Adrenal gland (tissue), 12 donors: ENCODE data around the gene TNFAIP3. TPM values are rescaled to one million over a fixed set of nuclear protein-coding genes. Genes with fewer than 3 reads are reported as not detected.
"Not testable (repeated sequence)": the region's sequence is repeated elsewhere in the genome, so short reads cannot be mapped to it uniquely, and the experiment has no call there.

Experiments used
- DNase-seq, 7 donors: peaks; one replicate each; pipeline ENCODE4 v3.0.0-alpha.2; 2019 to 2020
- H3K27ac ChIP-seq, 5 donors: fragments of 200-600 bp; sonication (generic) in 4 of 5; 1 replicate in 3 of 5; 2 replicates in 2 of 5; pipeline versions ENCODE4 v1.5.1 to v1.8.0; 2016 to 2020; ENCODE audit warnings: mild to moderate bottlenecking in 1 of 5
- H3K27me3 ChIP-seq: fragments of 200-600 bp; 2 replicates; pipeline ENCODE4 v1.8.0; 2021
- H3K36me3 ChIP-seq, 2 donors: fragments of 200-600 bp; replicated peaks in 1 of 2; 1 replicate in 1 of 2; 2 replicates in 1 of 2; pipeline versions ENCODE4 v1.5.1 to v1.8.0; 2018 to 2022
- H3K4me1 ChIP-seq, 2 donors: fragments of 200-600 bp; replicated peaks in 1 of 2; 1 replicate in 1 of 2; 2 replicates in 1 of 2; pipeline versions ENCODE4 v1.5.1 to v1.8.0; 2018 to 2021
- H3K4me3 ChIP-seq, 4 donors: fragments of 200-600 bp; sonication (generic) in 3 of 4; one replicate each; pipeline ENCODE4 v1.5.1; 2016 to 2018
- H3K9me3 ChIP-seq, 3 donors: fragments of 200-600 bp; sonication (generic) in 1 of 3; replicated peaks in 1 of 3; 1 replicate in 2 of 3; 2 replicates in 1 of 3; pipeline versions ENCODE4 v1.5.1 to v1.8.0; 2016 to 2021
- CTCF ChIP-seq, 6 experiments: fragments of 450-650 bp in 4 of 6; fragments of 200-600 bp in 2 of 6; sonication (generic) in 1 of 6; IDR thresholded peaks; 1 replicate in 5 of 6; 2 replicates in 1 of 6; pipeline versions ENCODE4 v1.5.1 to v1.8.0; 2016 to 2021; ENCODE audit warnings: antibody characterized with exemption in 6 of 6, mild to moderate bottlenecking in 2 of 6, moderate library complexity in 1 of 6
- POLR2A ChIP-seq, 2 donors: fragments of 450-650 bp; IDR thresholded peaks; one replicate each; pipeline ENCODE4 v1.6.1; 2017; ENCODE audit warnings: antibody characterized with exemption in 2 of 2, mild to moderate bottlenecking in 2 of 2, moderate library complexity in 1 of 2
- WGBS, 4 donors: extraction: QIAGEN DNeasy Blood & Tissue Kit in 2 of 4; methylation state at CpG; one replicate each; pipeline versions ENCODE4 v1.1.5 to v1.1.7; 2013 to 2017; 5-methylcytosine and 5-hydroxymethylcytosine counted together
- intact Hi-C, 2 donors: fragments of 100-400 bp; cut with DNase I; formaldehyde crosslinking; loops; one replicate each; pipeline versions ENCODE4 v1.14.1 to v1.15.0; 2022 to 2023
- polyA plus RNA-seq, 3 donors: library from polyadenylated mRNA; stranded (reverse); fragments of 200-250 nt in 2 of 3; fragments of 350-450 nt in 1 of 3; fragmentation: Illumina TruSeq in 1 of 3; extraction: RNeasy Lipid Tissue Mini Kit (QIAGEN cat#74804) in 1 of 3; gene quantifications; one replicate each; pipeline ENCODE4 v1.2.3, GENCODE V29; 2013 to 2014
- total RNA-seq, 9 donors: library from RNA; depleted of rRNA in 4 of 9; stranded (reverse); fragments of >200 nt in 4 of 9; fragments of 120-200 nt in 1 of 9; fragmentation: NEBNext Ultra II Directional in 1 of 9; extraction: Animal tissue kit (Norgen Biotek cat#: 25700) in 1 of 9; gene quantifications; one replicate each; pipeline versions ENCODE4 v1.1.0 to v1.2.4, GENCODE V29; 2013 to 2023
- donor health status: healthy with polysubstance abuse.
- donor health status: Bipolar disorder and iron deficiency.
- donor health status: DM: yes; HTN: yes; CAD: no.
- donor health status: DM: no; HTN: no; CAD: no.
- donor health status: DM: no; HTN: no; CAD: no.
- donor health status: DM: yes; HTN: yes; CAD: no.

The TNFAIP3 gene
- total and polyA plus RNA-seq, 12 donors, result 5.0 to 29.7 (median 15.2) TPM

GRCh38 chr6:137884149-137884909 is 17.3 kb downstream of the TNFAIP3 start:
- Histone ChIP-seq H3K27me3 (no peaks in the 10 kb centered on the region), H3K4me1 (peaks cover 0 to 13% of the 10 kb centered on the region in 2 donors), H3K27ac (no peak overlapping the region), H3K4me3 (no peak overlapping the region), H3K36me3 (peaks cover 0 to 28% of the 10 kb centered on the region in 2 donors), H3K9me3 (no peaks in the 10 kb centered on the region)
- 92 to 94% (median 93%) methylated on average over 5 of the region's 5 CpGs for WGBS, 4 donors
- TF ChIP-seq CTCF (IDR thresholded peaks at IDR 0.05) (no peak), POLR2A (IDR thresholded peaks at IDR 0.05) (no peak)
- intact Hi-C loops, result no loop called here
- no peak for DNase-seq

- Histone ChIP-seq H3K36me3 (peaks cover 0 to 23% of the 10 kb centered on the region in 2 donors), H3K4me1 (peaks cover 0 to 13% of the 10 kb centered on the region in 2 donors)
- H3K27me3 ChIP-seq, H3K9me3 ChIP-seq, H3K4me3 ChIP-seq, H3K27ac ChIP-seq, DNase-seq, intact Hi-C loops: not testable (repeated sequence)
These were observed 17.8 kb downstream of the TNFAIP3 start for GRCh38 chr6:137884910-137885229.

GRCh38 chr6:137886226-137886625 is 19.2 kb downstream of the TNFAIP3 start:
- H3K36me3 ChIP-seq, H3K27me3 ChIP-seq, H3K27ac ChIP-seq, intact Hi-C loops, H3K4me3 ChIP-seq, DNase-seq, H3K9me3 ChIP-seq: not testable (repeated sequence)
- peaks cover 0 to 13% of the 10 kb centered on the region in 2 donors for H3K4me1 ChIP-seq
- WGBS, 4 donors, result 90 to 98% (median 92%) methylated on average over 3 of the region's 3 CpGs

- Histone ChIP-seq H3K27ac (no peak overlapping the region), H3K4me1 (no peaks in the 10 kb centered on the region), H3K4me3 (no peak overlapping the region), H3K9me3 (no peaks in the 10 kb centered on the region), H3K27me3 (no peaks in the 10 kb centered on the region), H3K36me3 (no peaks in the 10 kb centered on the region)
- WGBS, 4 donors, result 51 to 86% (median 73%) methylated on average over 2 of the region's 2 CpGs; no CpG with 5 or more reads in 1 of the 4 donors
- intact Hi-C loops, result no loop called here
- DNase-seq, result no peak
- no peak for TF ChIP-seq CTCF (IDR thresholded peaks at IDR 0.05)
- no peak for TF ChIP-seq POLR2A (IDR thresholded peaks at IDR 0.05)
These were observed 24.0 kb downstream of the TNFAIP3 start for GRCh38 chr6:137890983-137891537.

GRCh38 chr6:137892271-137892708 is 25.2 kb downstream of the TNFAIP3 start:
- no peaks in the 10 kb centered on the region for H3K4me1 ChIP-seq
- H3K4me3 ChIP-seq, result no peak overlapping the region
- DNase-seq, result no peak
- no peaks in the 10 kb centered on the region for H3K27me3 ChIP-seq
- H3K27ac ChIP-seq, result no peak overlapping the region
- no peaks in the 10 kb centered on the region for H3K9me3 ChIP-seq
- TF ChIP-seq POLR2A (IDR thresholded peaks at IDR 0.05), result no peak
- TF ChIP-seq CTCF (IDR thresholded peaks at IDR 0.05), result no peak
- H3K36me3 ChIP-seq, result no peaks in the 10 kb centered on the region
- 74 to 91% (median 83%) methylated on average over 3 of the region's 3 CpGs for WGBS, 4 donors
- intact Hi-C loops, result no loop called here
